SK-N-DZ (cell line): ENCODE measurements around the gene ZNF525. TPM values are rescaled to one million over a fixed set of nuclear protein-coding genes. Genes with fewer than 3 reads are reported as not detected.
"Not testable (repeated sequence)": the region's sequence is repeated elsewhere in the genome, so short reads cannot be mapped to it uniquely, and the experiment has no call there.

ENCODE experiments used
- DNase-seq: peaks from one replicate; pipeline ENCODE4 v3.0.0-alpha.2; 2015; ENCODE audit warnings: low spot score
- polyA plus RNA-seq, 2 experiments: library from polyadenylated mRNA; depleted of rRNA; stranded (reverse); fragments of >200 nt; gene quantifications; 2 replicates each; pipeline ENCODE4 v1.2.3, GENCODE V29; 2014

Gene ZNF525
- polyA plus RNA-seq (2014; cell fraction: cytosol; rRNA removed): 3.9 and 4.8 TPM in 2 replicates
- polyA plus RNA-seq (2014; cell fraction: nucleus; rRNA removed): 4.6 and 8.4 TPM in 2 replicates

- peak; percentile 77 for DNase-seq
Measured at GRCh38 chr19:53365134-53365898, at the start of gene ZNF525. Gene ZNF525, plus strand, starts transcription at chr19:53365705. Its CDS starts 6,577 bp downstream, at chr19:53372282.

- DNase-seq: no peak
Measured at GRCh38 chr19:53328967-53329366, 36.5 kb upstream of the ZNF525 start.

GRCh38 chr19:53332484-53332883 lies 33.0 kb upstream of the ZNF525 start:
- DNase-seq: no peak

- DNase-seq: peak; percentile 58
Measured at GRCh38 chr19:53333066-53333462, 32.4 kb upstream of the ZNF525 start.

- peak; percentile 81 for DNase-seq
Measured at GRCh38 chr19:53333463-53334449, 31.7 kb upstream of the ZNF525 start, which contains the start of gene ZNF845. Gene ZNF845, plus strand, starts transcription at chr19:53333749. Its CDS starts 7,559 bp downstream, at chr19:53341308.

GRCh38 chr19:53344403-53344802 lies 21.1 kb upstream of the ZNF525 start:
- DNase-seq: not testable (repeated sequence)

GRCh38 chr19:53355739-53356138 lies 9.8 kb upstream of the ZNF525 start:
- DNase-seq: no peak

GRCh38 chr19:53357821-53358581 lies 7.5 kb upstream of the ZNF525 start:
- DNase-seq: no peak

GRCh38 chr19:53360056-53360455 lies 5.4 kb upstream of the ZNF525 start:
- not testable (repeated sequence) for DNase-seq

- DNase-seq: no peak
Measured at GRCh38 chr19:53365899-53366493, 491 bp downstream of the ZNF525 start.

- DNase-seq: no peak
Measured at GRCh38 chr19:53372196-53372595, 6.7 kb downstream of the ZNF525 start.

- DNase-seq: no peak
Measured at GRCh38 chr19:53374288-53374687, 8.8 kb downstream of the ZNF525 start.

- no peak for DNase-seq
Measured at GRCh38 chr19:53374743-53375142, 9.2 kb downstream of the ZNF525 start.

- no peak for DNase-seq
Measured at GRCh38 chr19:53381376-53381775, 15.9 kb downstream of the ZNF525 start.

GRCh38 chr19:53388168-53388567 lies 22.7 kb downstream of the ZNF525 start:
- DNase-seq: no peak

- no peak for DNase-seq
Measured at GRCh38 chr19:53388904-53389303, 23.4 kb downstream of the ZNF525 start.

GRCh38 chr19:53389571-53389970 lies 24.1 kb downstream of the ZNF525 start:
- no peak for DNase-seq

GRCh38 chr19:53389978-53390377 lies 24.5 kb downstream of the ZNF525 start:
- no peak for DNase-seq

GRCh38 chr19:53394522-53394973 lies 29.0 kb downstream of the ZNF525 start:
- peak; percentile 63 for DNase-seq

GRCh38 chr19:53394974-53395839 lies 29.7 kb downstream of the ZNF525 start, which contains the start of gene ZNF765:
Gene ZNF765, plus strand, starts transcription at chr19:53395149. Its CDS starts 2,867 bp downstream, at chr19:53398016.
- DNase-seq: peak; percentile 79
